ENCODE data around the gene KCNJ6. TPM values are rescaled to one million over a fixed set of nuclear protein-coding genes. Genes with fewer than 3 reads are reported as not detected.

The KCNJ6 gene
- total and polyA plus RNA-seq, 2 donors from 2014 or later = 0.06 TPM; not detected in 1

- H3K27me3 ChIP-seq (ENCODE audit: control insufficient read depth, insufficient read depth, low read length) = no peaks in the 10 kb centered on the region
- no peaks in the 10 kb centered on the region for H3K4me1 ChIP-seq (ENCODE audit: control insufficient read depth in 2 of 3, insufficient read depth in 2 of 3, low read depth in 1 of 3, low read length in 3 of 3)
- H3K27ac ChIP-seq (ENCODE audit: low read depth in 2 of 2, low read length in 2 of 2) = no peak overlapping the region
These were observed 9.2 kb downstream of the KCNJ6 start for GRCh38 chr21:37907076-37907475.

DNA sequence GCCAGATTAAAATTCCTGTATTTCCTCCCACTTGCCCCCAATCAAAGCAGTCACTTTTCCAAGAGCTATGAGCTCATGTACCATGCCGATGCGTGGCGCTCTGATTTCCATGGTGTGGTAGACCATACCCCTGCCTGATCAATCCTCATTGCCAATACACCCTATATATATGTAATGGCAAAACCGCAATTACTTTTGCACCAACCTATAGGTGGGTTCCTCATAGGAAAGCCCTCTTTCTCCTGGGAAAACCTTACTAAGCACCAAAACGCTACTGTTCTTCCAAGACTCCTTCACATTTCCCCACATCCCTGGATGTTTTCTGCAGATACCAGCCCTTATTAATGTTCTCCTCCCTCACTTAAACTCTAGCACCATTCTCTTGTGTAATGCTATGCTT is 11.0 kb downstream of the KCNJ6 start:
- Histone ChIP-seq H3K27ac (ENCODE audit: low read depth in 2 of 2, low read length in 2 of 2) (no peak overlapping the region), H3K9ac (ENCODE audit: low read length in 3 of 3) (no peak overlapping the region), H3K27me3 (ENCODE audit: control insufficient read depth, insufficient read depth, low read length) (no peaks in the 10 kb centered on the region), H3K9me3 (ENCODE audit: control insufficient read depth in 2 of 3, insufficient read depth in 1 of 3, low read length in 3 of 3) (no peaks in the 10 kb centered on the region), H3K36me3 (ENCODE audit: control insufficient read depth in 2 of 3, insufficient read depth in 3 of 3, low read length in 3 of 3) (no peaks in the 10 kb centered on the region), H3K4me1 (ENCODE audit: control insufficient read depth in 2 of 3, insufficient read depth in 2 of 3, low read depth in 1 of 3, low read length in 3 of 3) (no peaks in the 10 kb centered on the region), H3K4me3 (ENCODE audit: low read length in 3 of 3) (no peak overlapping the region)
- no peak for TF ChIP-seq CTCF (IDR thresholded peaks at IDR 0.05; ENCODE audit: borderline replicate concordance, extremely low read depth, insufficient read depth)
- no peak for FAIRE-seq
- no peak for DNase-seq
- intact Hi-C loops (cut with DNase I) = no loop called here

More at GRCh38 chr21:37907076-37907475, 9.2 kb downstream of the KCNJ6 start:
- Histone ChIP-seq H3K9ac (ENCODE audit: low read length in 3 of 3) (no peak overlapping the region), H3K4me3 (ENCODE audit: low read length in 3 of 3) (no peak overlapping the region), H3K36me3 (ENCODE audit: control insufficient read depth in 2 of 3, insufficient read depth in 3 of 3, low read length in 3 of 3) (no peaks in the 10 kb centered on the region), H3K9me3 (ENCODE audit: control insufficient read depth in 2 of 3, insufficient read depth in 1 of 3, low read length in 3 of 3) (no peaks in the 10 kb centered on the region)
- intact Hi-C loops (cut with DNase I) = no loop called here
- FAIRE-seq (no peak), DNase-seq (no peak)
- no peak for TF ChIP-seq CTCF (IDR thresholded peaks at IDR 0.05; ENCODE audit: borderline replicate concordance, extremely low read depth, insufficient read depth)

DNA sequence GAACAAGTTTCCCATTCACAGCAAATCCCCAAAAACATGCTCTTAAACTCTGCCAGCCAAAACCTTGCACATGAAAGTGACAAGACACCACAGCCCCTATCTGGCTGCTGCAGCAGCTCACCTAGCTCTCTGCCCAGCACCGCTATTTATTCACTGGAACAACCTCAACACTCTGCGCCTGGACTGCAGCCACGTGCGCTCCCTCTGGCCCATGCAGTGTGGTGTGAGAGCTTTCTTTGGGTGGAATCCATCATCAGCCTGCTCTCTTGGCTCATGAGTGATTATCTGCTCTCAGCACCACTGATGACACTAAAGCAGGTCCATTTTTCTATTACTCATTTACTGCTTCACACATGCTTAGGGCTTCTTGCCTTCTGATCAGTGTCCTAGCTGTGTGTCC is 11.4 kb downstream of the KCNJ6 start:
- no peaks in the 10 kb centered on the region for H3K27me3 ChIP-seq (ENCODE audit: control insufficient read depth, insufficient read depth, low read length)
- TF ChIP-seq CTCF (IDR thresholded peaks at IDR 0.05; ENCODE audit: borderline replicate concordance, extremely low read depth, insufficient read depth) = no peak
- no peaks in the 10 kb centered on the region for H3K9me3 ChIP-seq (ENCODE audit: control insufficient read depth in 2 of 3, insufficient read depth in 1 of 3, low read length in 3 of 3)
- intact Hi-C loops (cut with DNase I) = no loop called here
- no peak overlapping the region for H3K9ac ChIP-seq (ENCODE audit: low read length in 3 of 3)
- DNase-seq (no peak), FAIRE-seq (no peak)
- H3K4me1 ChIP-seq (ENCODE audit: control insufficient read depth in 2 of 3, insufficient read depth in 2 of 3, low read depth in 1 of 3, low read length in 3 of 3) = no peaks in the 10 kb centered on the region
- H3K36me3 ChIP-seq (ENCODE audit: control insufficient read depth in 2 of 3, insufficient read depth in 3 of 3, low read length in 3 of 3) = no peaks in the 10 kb centered on the region
- H3K4me3 ChIP-seq (ENCODE audit: low read length in 3 of 3) = no peak overlapping the region
- H3K27ac ChIP-seq (ENCODE audit: low read depth in 2 of 2, low read length in 2 of 2) = no peak overlapping the region

- H3K27me3 ChIP-seq (ENCODE audit: control insufficient read depth, insufficient read depth, low read length) = no peaks in the 10 kb centered on the region
- no peak overlapping the region for H3K4me3 ChIP-seq (ENCODE audit: low read length in 3 of 3)
- intact Hi-C loops (cut with DNase I) = no loop called here
- TF ChIP-seq CTCF (IDR thresholded peaks at IDR 0.05; ENCODE audit: borderline replicate concordance, extremely low read depth, insufficient read depth) = no peak
- H3K9me3 ChIP-seq (ENCODE audit: control insufficient read depth in 2 of 3, insufficient read depth in 1 of 3, low read length in 3 of 3) = no peaks in the 10 kb centered on the region
- FAIRE-seq (no peak), DNase-seq (no peak)
- H3K4me1 ChIP-seq (ENCODE audit: control insufficient read depth in 2 of 3, insufficient read depth in 2 of 3, low read depth in 1 of 3, low read length in 3 of 3) = no peaks in the 10 kb centered on the region
- no peak overlapping the region for H3K9ac ChIP-seq (ENCODE audit: low read length in 3 of 3)
- H3K27ac ChIP-seq (ENCODE audit: low read depth in 2 of 2, low read length in 2 of 2) = no peak overlapping the region
- no peaks in the 10 kb centered on the region for H3K36me3 ChIP-seq (ENCODE audit: control insufficient read depth in 2 of 3, insufficient read depth in 3 of 3, low read length in 3 of 3)
These were observed 12.9 kb downstream of the KCNJ6 start for GRCh38 chr21:37903396-37903795.

Data from kidney (tissue), 14 donors.